ENCODE results near the gene KPNA6.
"Not testable (repeated sequence)": the region's sequence is repeated elsewhere in the genome, so short reads cannot be mapped to it uniquely, and the experiment has no call there.

The KPNA6 gene

GRCh38 chr1:32100807-32101708 is 6.8 kb upstream of the KPNA6 start:
- no peak for DNase-seq

DNA sequence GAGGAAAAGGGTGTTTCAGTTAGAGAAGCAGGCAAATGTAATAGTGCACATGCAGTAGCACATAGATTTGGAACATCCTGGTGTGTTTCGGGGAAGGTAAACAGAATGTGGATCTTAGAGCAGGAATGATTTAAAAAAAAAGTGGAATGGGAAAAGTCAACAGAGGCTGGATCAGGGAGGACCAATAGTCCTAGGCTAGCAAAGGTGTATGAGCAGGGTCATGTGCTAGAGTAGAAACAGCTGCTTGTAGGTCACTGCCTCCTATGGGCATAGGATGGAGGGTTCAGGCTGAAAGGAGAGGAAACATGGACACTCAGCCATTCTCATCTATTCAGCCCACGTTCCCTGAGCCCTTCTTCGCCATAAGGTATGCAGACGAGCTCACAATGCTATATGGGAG is 3.7 kb upstream of the KPNA6 start:
- DNase-seq, result no peak

GRCh38 chr1:32105338-32105737 is 2.5 kb upstream of the KPNA6 start:
- DNase-seq, result no peak

- DNase-seq, result no peak
These were observed 1.1 kb upstream of the KPNA6 start for GRCh38 chr1:32106663-32107275.

- DNase-seq, result no peak
These were observed 3.3 kb downstream of the KPNA6 start for GRCh38 chr1:32111040-32111623.

DNA sequence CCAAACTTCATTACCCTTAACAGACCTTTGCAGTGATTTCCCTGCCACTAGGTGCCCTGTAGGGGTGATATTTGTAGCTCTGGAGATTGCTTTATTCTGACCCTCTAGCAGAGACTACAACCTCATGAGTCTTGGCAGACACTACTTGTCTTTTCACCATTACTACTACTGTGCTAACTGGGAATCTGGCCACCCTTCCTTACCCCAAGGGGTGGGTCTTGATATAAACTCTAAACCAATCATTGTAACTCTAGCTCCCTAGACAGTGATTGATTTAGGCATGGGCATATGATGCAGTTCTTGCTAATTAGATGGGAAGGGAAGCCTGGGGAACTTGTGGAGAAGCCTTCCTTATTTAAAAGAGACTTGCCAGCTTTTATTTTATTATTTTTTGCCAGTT is 3.9 kb downstream of the KPNA6 start:
- DNase-seq, result no peak

GRCh38 chr1:32112806-32113375 is 5.0 kb downstream of the KPNA6 start:
- no peak for DNase-seq

DNA sequence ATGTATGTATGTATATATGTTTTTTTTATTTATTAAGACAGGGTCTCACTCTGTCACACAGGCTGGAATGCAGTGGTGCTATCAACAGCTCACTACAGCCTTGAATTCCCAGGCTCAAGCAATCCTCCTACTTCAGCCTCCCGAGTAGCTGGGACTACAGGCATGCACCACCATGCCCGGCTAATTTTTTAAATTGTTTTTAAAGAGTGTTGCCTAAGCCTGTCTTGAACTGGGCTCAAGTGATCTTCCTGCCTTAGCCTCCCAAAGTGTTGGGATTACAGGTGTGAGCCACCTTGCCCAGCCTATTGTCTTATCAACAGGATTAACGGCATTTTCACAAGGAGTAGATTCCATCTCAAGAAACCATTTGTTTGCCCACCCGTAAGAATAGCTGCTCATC is 5.6 kb downstream of the KPNA6 start:
- not testable (repeated sequence) for DNase-seq

- no peak for DNase-seq
These were observed 6.6 kb downstream of the KPNA6 start for GRCh38 chr1:32114420-32114819.

- DNase-seq, result no peak
These were observed 7.6 kb downstream of the KPNA6 start for GRCh38 chr1:32115496-32115895.

GRCh38 chr1:32116531-32116930 is 8.7 kb downstream of the KPNA6 start:
- no peak for DNase-seq

DNA sequence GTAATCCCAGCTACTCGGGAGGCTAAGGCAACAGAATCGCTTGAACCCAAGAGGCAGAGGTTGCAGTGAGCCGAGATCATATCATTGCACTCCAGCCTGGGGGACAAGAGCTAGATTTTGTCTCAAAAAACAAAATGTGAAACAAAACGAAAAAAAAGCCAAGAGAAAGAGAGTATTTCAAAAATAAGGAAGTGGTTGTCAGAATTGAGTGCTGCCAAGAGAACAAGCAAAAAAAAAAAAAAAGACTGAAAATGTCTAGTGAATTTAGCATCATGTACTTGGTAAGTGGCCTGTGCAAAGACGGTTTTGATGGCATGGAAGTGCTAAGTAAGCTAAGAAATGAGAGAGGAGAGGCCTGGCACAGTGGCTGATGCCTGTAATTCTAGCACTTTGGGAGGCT is 14.3 kb downstream of the KPNA6 start:
- no peak for DNase-seq

GRCh38 chr1:32123361-32123760 is 15.5 kb downstream of the KPNA6 start:
- not testable (repeated sequence) for DNase-seq

GRCh38 chr1:32125313-32125712 is 17.5 kb downstream of the KPNA6 start:
- no peak for DNase-seq

GRCh38 chr1:32126770-32127169 is 18.9 kb downstream of the KPNA6 start:
- no peak for DNase-seq

DNA sequence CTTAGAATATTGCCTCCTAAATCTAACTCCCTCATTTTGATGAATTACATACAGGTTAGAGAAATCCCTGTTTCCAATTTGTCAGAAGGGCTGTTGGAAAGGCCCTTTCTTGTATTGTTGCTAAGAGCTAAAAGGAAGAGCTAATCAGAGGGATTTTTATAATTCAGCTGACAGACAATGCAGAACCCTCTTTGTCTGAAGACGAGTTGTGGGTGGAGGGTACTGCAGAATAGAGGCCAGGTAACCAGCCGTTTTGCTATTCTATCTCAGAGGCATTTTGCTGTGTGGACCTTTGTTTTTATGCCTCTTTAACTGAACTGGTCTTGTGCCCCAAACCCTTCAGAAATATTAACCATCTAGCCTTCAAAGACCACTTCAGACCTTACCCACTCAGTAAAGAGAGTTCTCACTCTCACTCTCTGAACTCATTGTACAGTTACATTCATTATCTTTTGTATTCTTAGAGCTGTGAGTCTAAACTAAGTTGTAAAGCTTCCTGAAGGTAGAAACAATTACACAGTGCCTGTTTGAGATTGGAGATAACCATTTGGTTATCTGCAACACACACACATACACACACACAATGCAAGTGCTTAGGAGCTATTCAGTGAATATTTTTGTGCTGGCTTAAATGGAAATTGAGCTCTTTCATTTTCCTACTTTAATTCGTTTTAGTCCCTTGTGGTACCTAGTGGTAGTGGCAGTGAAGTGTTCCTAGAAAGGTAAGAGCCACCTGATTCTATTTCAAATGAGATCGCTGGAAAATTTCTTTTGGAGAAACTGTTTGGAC is 19.7 kb downstream of the KPNA6 start:
- DNase-seq, result no peak

DNA sequence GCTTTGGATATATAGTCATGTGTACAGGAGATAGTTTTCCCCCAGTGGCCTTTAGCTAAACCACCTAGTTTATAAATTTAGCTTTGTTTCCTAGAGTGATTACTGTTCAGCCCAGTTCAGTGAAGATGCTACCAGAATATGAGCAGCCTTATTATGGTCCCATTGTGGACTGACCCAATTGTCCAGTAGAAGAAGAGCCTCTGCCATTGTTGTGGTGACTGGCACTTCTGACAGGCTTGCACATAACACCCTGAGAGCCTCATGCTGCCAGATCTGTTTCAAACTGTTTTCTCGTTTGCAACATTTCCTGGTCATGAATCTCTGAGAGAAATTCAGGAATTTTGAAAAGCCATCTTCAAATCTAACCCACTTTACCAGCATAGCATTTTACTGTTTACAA is 20.6 kb downstream of the KPNA6 start:
- DNase-seq, result no peak

DNA sequence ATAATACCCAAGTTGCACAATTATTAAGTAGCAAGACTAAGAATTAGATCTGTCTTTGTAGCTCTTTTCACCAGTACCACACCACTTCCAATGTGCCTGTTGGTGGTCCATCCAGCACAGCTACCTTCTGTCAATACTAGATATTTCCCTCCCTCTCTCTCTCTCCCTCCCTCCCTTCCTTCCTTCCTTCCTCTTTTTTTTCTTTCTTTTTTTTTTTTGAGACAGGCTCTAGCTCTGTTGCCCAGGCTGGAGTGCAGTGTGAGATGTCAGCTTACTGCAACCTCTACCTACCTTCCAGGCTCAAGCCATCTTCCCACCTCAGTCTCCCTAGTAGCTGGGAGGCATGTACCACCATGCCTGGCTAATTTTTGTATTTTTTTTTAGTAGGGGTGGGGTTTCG is 21.1 kb downstream of the KPNA6 start:
- DNase-seq, result no peak

- not testable (repeated sequence) for DNase-seq
These were observed 26.1 kb downstream of the KPNA6 start for GRCh38 chr1:32133950-32134280.

DNA sequence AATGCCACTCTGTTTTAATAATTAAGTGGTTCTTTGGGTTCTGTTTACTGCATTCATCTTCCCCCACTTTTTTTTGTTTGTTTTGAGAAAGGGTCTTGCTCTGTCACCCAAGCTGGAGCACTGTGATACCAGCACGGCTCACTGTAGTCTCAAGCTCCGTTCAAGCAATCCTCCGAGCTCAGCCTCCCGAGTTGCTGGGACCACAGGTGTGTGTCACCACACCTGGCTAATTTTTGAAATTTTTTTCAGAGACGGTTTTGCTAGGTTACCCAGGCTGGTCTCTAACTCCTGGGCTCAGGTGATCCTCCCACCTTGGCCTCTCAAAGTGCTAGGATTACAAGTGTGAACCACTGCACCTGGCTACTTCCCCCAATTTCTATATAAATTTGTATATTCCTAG is 29.3 kb downstream of the KPNA6 start:
- DNase-seq, result no peak

GRCh38 chr1:32138965-32139364 is 31.1 kb downstream of the KPNA6 start:
- no peak for DNase-seq

- no peak for DNase-seq
These were observed 34.8 kb downstream of the KPNA6 start for GRCh38 chr1:32142446-32143301.

Data from SIG-M5 (cell line).